GM12878 (cell line): ENCODE results near the gene SCAND1. TPM values are rescaled to one million over a fixed set of nuclear protein-coding genes. Genes with fewer than 3 reads are reported as not detected.

Experiments
- ATAC-seq: fragments of 200-7000 bp; cut with Tn5 transposase; 3 replicates; pipeline ENCODE4 v1.9.1; 2020; ENCODE audit warnings: mild to moderate bottlenecking, moderate library complexity
- BruUV-seq: library from RNA; stranded (reverse); fragments of 400-500 nt; replicated peaks from 2 replicates; lab custom pipeline; 2021; lab: Mats Ljungman, UMichigan
- CTCF ChIA-PET: fragments of 300-600 bp; sonication (Branson Sonifier 250); formaldehyde crosslinking; extraction: SDS; loops from one replicate; lab custom pipeline; 2021; ENCODE audit warnings: inconsistent platforms; lab: Yijun Ruan, JAX
- POLR2A ChIA-PET: fragments of 350-600 bp; formaldehyde crosslinking; extraction: SDS; loops from one replicate; lab custom pipeline; 2021; ENCODE audit warnings: inconsistent platforms; lab: Charles Lee
- RAD21 ChIA-PET: fragments of 300-600 bp; sonication (Branson Sonifier 250); formaldehyde crosslinking; loops from one replicate; lab custom pipeline; 2023; ENCODE audit warnings: antibody characterized with exemption; ENCODE audit not compliant: unreplicated experiment; lab: Charles Lee
- SMC1A ChIA-PET: fragments of 300-600 bp; sonication (Branson Sonifier 250); formaldehyde crosslinking; loops from one replicate; lab custom pipeline; 2023; ENCODE audit not compliant: unreplicated experiment, uncharacterized antibody; lab: Charles Lee
- DNase-seq: peaks from one replicate; pipeline ENCODE4 v3.0.0-alpha.2; 2011; ENCODE audit warnings: low read depth, low spot score
- FAIRE-seq: peaks from 3 replicates; lab custom pipeline; 2011; peaks lifted over from hg19 to GRCh38; lab: Jason Lieb, UNC
- H2AFZ ChIP-seq: 2 replicates; pipeline ENCODE4 v1.6.0; 2011; ENCODE audit warnings: low read depth, low read length, control low read depth; ENCODE audit not compliant: control insufficient read depth
- H3K27ac ChIP-seq: 2 replicates; pipeline ENCODE4 v1.5.1; 2011; ENCODE audit warnings: control low read depth; ENCODE audit not compliant: control insufficient read depth, insufficient read depth
- H3K27me3 ChIP-seq, 2 experiments: replicated peaks in 1 of 2; 2 replicates each; pipeline versions ENCODE4 v1.6.0 to v1.6.1; 2011; ENCODE audit warnings: low read length in 1 of 2; ENCODE audit not compliant: control insufficient read depth in 2 of 2, insufficient read depth in 2 of 2
- H3K36me3 ChIP-seq, 2 experiments: 2 replicates each; pipeline ENCODE4 v1.5.1; 2011; ENCODE audit warnings: low read length in 1 of 2; ENCODE audit not compliant: control insufficient read depth in 2 of 2, insufficient read depth in 2 of 2
- H3K4me1 ChIP-seq: 2 replicates; pipeline ENCODE4 v1.6.1; 2011; ENCODE audit warnings: mild to moderate bottlenecking, low read length, moderate library complexity, mixed read lengths; ENCODE audit not compliant: control insufficient read depth, insufficient read depth
- H3K4me2 ChIP-seq: 2 replicates; pipeline ENCODE4 v1.6.0; 2011; ENCODE audit warnings: control low read depth; ENCODE audit not compliant: control insufficient read depth, insufficient read depth
- H3K4me3 ChIP-seq: fragments of 200-600 bp; sonication (generic); 2 replicates; pipeline ENCODE4 v1.5.1; 2016
- H3K79me2 ChIP-seq: 2 replicates; pipeline ENCODE4 v1.6.0; 2011; ENCODE audit warnings: low read length; ENCODE audit not compliant: control insufficient read depth, insufficient read depth
- H3K9ac ChIP-seq: 2 replicates; pipeline ENCODE4 v1.8.0; 2011; ENCODE audit warnings: low read length, control low read depth, mixed read lengths; ENCODE audit not compliant: control insufficient read depth, insufficient read depth
- H3K9me3 ChIP-seq: replicated peaks from 3 replicates; pipeline ENCODE4 v1.5.1; 2011; ENCODE audit warnings: mild to moderate bottlenecking, low read length; ENCODE audit not compliant: control insufficient read depth, insufficient read depth
- H4K20me1 ChIP-seq: 2 replicates; pipeline ENCODE4 v1.6.0; 2011; ENCODE audit not compliant: control insufficient read depth, insufficient read depth
- BRCA1 ChIP-seq: IDR thresholded peaks from 2 replicates; pipeline ENCODE4 v1.6.1; 2011; ENCODE audit warnings: low read depth, low read length, improper control_type of control experiment
- IKZF1 ChIP-seq: fragments of 450-650 bp; conservative IDR thresholded peaks from 2 replicates; pipeline ENCODE4 v1.6.1; 2017; ENCODE audit warnings: antibody characterized with exemption, mild to moderate bottlenecking
- IKZF2 ChIP-seq, 2 experiments: fragments of 450-650 bp; IDR thresholded peaks; 2 replicates each; pipeline ENCODE4 v1.6.1; 2017; ENCODE audit warnings: mild to moderate bottlenecking in 2 of 2, moderate library complexity in 2 of 2
- JUNB ChIP-seq: IDR thresholded peaks from 2 replicates; pipeline ENCODE4 v1.6.1; 2016; ENCODE audit warnings: antibody characterized with exemption, mild to moderate bottlenecking
- KDM1A ChIP-seq: fragments of 200-600 bp; sonication (generic); IDR thresholded peaks from 2 replicates; pipeline ENCODE4 v1.6.1; 2016; ENCODE audit warnings: borderline replicate concordance
- NFYA ChIP-seq: IDR thresholded peaks from 2 replicates; pipeline ENCODE4 v1.6.1; 2011; ENCODE audit warnings: low read depth, mild to moderate bottlenecking, low read length, improper control_type of control experiment, borderline replicate concordance
- PAX5 ChIP-seq: IDR thresholded peaks from 2 replicates; pipeline ENCODE4 v1.6.1; 2011; ENCODE audit warnings: low read depth, low read length, borderline replicate concordance
- POLR2AphosphoS2 ChIP-seq: IDR thresholded peaks from 2 replicates; pipeline ENCODE4 v1.6.1; 2011; ENCODE audit warnings: low read depth, mild to moderate bottlenecking, low read length, improper control_type of control experiment, moderate library complexity
- RELA ChIP-seq: fragments of 450-650 bp; IDR thresholded peaks from 2 replicates; pipeline ENCODE4 v1.8.0; 2014; ENCODE audit warnings: borderline replicate concordance; ENCODE audit not compliant: partially characterized antibody
- SIN3A ChIP-seq: IDR thresholded peaks from 2 replicates; pipeline ENCODE4 v1.6.1; 2012; ENCODE audit warnings: low read depth, low read length, improper control_type of control experiment
- STAT3 ChIP-seq: IDR thresholded peaks from 2 replicates; pipeline ENCODE4 v1.6.1; 2011; ENCODE audit warnings: low read depth, low read length, improper control_type of control experiment
- TCF7 ChIP-seq: IDR thresholded peaks from 2 replicates; pipeline ENCODE4 v1.6.1; 2014; ENCODE audit warnings: antibody characterized with exemption, borderline replicate concordance
- WGBS: methylation state at CpG from one replicate; pipeline ENCODE4 v1.1.6; 2016; ENCODE audit warnings: low lambda C conversion rate; ENCODE audit not compliant: insufficient replicate concordance, insufficient coverage; ENCODE audit errors: missing lambda C conversion rate; 5-methylcytosine and 5-hydroxymethylcytosine counted together
- in situ Hi-C: fragments of 300-500 bp; cut with MboI; formaldehyde crosslinking; loops from 9 replicates; pipeline ENCODE4 v1.14.3; 2018; ENCODE audit warnings: mixed read lengths
- intact Hi-C: fragments of 100-400 bp; cut with micrococcal nuclease; formaldehyde crosslinking; loops from one replicate; pipeline ENCODE4 v1.14.2; 2022; ENCODE audit not compliant: unreplicated experiment
- polyA plus RNA-seq, 11 experiments: library from polyadenylated mRNA; depleted of rRNA in 4 of 11; unstranded in 6 of 11; stranded (reverse) in 5 of 11; fragments of >200 nt; fragmentation: Nextera tagmentation in 4 of 11; fragmentation: Illumina TruSeq in 1 of 11; extraction: Ambion mirVana in 4 of 11; extraction: Trizol in 1 of 11; gene quantifications; 1 replicate in 1 of 11; 2 replicates in 10 of 11; pipeline versions ENCODE4 v1.2.1 to v1.2.3, GENCODE V29; 2011 to 2016; ENCODE audit warnings: inconsistent platforms in 2 of 11, missing spikeins in 2 of 11, low read depth in 1 of 11
- total RNA-seq, 4 experiments: library from RNA; depleted of rRNA in 3 of 4; stranded (reverse); fragments of >200 nt in 3 of 4; fragmentation: Illumina TruSeq in 1 of 4; extraction: Trizol in 1 of 4; gene quantifications; 2 replicates each; pipeline versions ENCODE4 v1.2.1 to v1.2.3, GENCODE V29; 2013 to 2021
- TF ChIP-seq, protein P1 (sequence below): fragments of 450-650 bp; IDR thresholded peaks from 2 replicates; pipeline ENCODE4 v1.6.1; 2017; ENCODE audit warnings: mild to moderate bottlenecking, low read depth, inconsistent platforms; ENCODE audit not compliant: poor library complexity, severe bottlenecking
- TF ChIP-seq, protein P2 (sequence below): fragments of 150-350 bp; IDR thresholded peaks from 2 replicates; pipeline ENCODE4 v1.6.1; 2016; ENCODE audit warnings: low read depth, low read length
- TF ChIP-seq, protein P3 (sequence below): fragments of 150-350 bp; IDR thresholded peaks from 2 replicates; pipeline ENCODE4 v1.6.1; 2014; ENCODE audit warnings: mild to moderate bottlenecking, low read depth, low read length

The SCAND1 gene
- total and polyA plus RNA-seq, 10 of the 15 experiments (the other 5 are each of a cell fraction or from before 2014, with no cell fraction given) = 0.08 to 117 (median 25.9) TPM

DNA sequence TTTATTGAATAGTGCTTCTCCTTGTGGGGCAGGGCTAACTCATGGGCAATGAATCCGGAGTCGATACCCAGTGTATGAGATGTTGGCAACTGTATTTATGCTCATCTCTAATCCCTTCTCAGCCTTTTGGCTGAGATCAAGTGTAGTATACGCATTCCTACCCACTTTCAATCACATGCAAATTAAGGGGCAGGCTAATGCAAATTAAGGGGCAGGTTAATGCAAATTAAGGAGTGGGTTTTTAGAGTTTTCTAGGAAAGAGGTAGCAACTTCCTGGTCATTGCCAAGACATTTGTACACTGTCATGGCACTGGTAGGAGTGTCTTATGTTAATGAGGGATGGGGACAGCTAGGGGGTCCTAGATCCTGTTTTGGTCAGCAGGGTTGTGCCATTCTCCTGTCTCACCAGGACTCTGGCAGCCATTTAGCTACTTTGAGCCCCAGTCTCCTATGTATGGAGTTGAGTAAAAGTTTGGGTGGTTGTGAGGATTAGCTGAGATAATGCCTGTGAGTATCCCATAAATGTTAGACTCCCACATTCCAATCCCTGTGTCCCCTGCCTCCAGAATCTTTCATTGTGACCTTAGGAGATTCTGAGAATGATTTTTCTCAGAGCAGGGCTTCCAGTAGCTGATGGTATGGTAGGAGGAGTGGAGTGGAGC is 13.8 kb upstream of the SCAND1 start, which contains the start of gene CNBD2:
Gene CNBD2 (plus strand): TSS at position 612 of the 662 bp plus-strand sequence. CDS start 173 bp downstream, outside the sequence.
- Histone ChIP-seq H3K36me3 (no peaks in the 10 kb centered on the region), H2AFZ (no peak within 1 kb of the TSS), H3K27me3 (no peaks in the 10 kb centered on the region; a peak in 2 of 4 replicates), H3K27ac (no peak within 1 kb of the TSS), H3K4me3 (no peak within 1 kb of the TSS), H3K79me2 (no peaks in the 10 kb centered on the region), H3K9me3 (no peaks in the 10 kb centered on the region), H3K4me1 (no peaks in the 10 kb centered on the region), H3K4me2 (no peak within 1 kb of the TSS), H3K9ac (no peak within 1 kb of the TSS), H4K20me1 (no peaks in the 10 kb centered on the region)
- ATAC-seq (no peak), FAIRE-seq (no peak), DNase-seq (no peak)
- WGBS = 91% methylated on average over 3 of the region's 3 CpGs
- ChIA-PET POLR2A (no interaction called here), SMC1A (interaction anchor here (1.8 kb wide), 1 partner anchor 13 kb away, joined by 4 read pairs; no protein-coding TSS in a partner anchor), RAD21 (interaction anchor here (1.0 kb wide), 1 partner anchor 14 kb away, joined by 3 read pairs; no protein-coding TSS in a partner anchor), CTCF (interaction anchor here (0.7 to 1.3 kb wide), 3 partner anchors 14 to 521 kb away, joined by 3 to 4 read pairs (median 3); partner anchors contain the start of gene SCAND1)
- intact Hi-C loops (no loop called here), in situ Hi-C loops (no loop called here)
- BruUV-seq = no TSS peak
- no peak for TF ChIP-seq NFYA
- no peak for TF ChIP-seq POLR2AphosphoS2
- TF ChIP-seq SIN3A = no peak
- no peak for TF ChIP-seq BRCA1
- no peak for TF ChIP-seq KDM1A
- TF ChIP-seq JUNB = no peak
- TF ChIP-seq, protein P1, sequence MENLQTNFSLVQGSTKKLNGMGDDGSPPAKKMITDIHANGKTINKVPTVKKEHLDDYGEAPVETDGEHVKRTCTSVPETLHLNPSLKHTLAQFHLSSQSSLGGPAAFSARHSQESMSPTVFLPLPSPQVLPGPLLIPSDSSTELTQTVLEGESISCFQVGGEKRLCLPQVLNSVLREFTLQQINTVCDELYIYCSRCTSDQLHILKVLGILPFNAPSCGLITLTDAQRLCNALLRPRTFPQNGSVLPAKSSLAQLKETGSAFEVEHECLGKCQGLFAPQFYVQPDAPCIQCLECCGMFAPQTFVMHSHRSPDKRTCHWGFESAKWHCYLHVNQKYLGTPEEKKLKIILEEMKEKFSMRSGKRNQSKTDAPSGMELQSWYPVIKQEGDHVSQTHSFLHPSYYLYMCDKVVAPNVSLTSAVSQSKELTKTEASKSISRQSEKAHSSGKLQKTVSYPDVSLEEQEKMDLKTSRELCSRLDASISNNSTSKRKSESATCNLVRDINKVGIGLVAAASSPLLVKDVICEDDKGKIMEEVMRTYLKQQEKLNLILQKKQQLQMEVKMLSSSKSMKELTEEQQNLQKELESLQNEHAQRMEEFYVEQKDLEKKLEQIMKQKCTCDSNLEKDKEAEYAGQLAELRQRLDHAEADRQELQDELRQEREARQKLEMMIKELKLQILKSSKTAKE = no peak
- TF ChIP-seq STAT3 = no peak
- TF ChIP-seq, protein P2, sequence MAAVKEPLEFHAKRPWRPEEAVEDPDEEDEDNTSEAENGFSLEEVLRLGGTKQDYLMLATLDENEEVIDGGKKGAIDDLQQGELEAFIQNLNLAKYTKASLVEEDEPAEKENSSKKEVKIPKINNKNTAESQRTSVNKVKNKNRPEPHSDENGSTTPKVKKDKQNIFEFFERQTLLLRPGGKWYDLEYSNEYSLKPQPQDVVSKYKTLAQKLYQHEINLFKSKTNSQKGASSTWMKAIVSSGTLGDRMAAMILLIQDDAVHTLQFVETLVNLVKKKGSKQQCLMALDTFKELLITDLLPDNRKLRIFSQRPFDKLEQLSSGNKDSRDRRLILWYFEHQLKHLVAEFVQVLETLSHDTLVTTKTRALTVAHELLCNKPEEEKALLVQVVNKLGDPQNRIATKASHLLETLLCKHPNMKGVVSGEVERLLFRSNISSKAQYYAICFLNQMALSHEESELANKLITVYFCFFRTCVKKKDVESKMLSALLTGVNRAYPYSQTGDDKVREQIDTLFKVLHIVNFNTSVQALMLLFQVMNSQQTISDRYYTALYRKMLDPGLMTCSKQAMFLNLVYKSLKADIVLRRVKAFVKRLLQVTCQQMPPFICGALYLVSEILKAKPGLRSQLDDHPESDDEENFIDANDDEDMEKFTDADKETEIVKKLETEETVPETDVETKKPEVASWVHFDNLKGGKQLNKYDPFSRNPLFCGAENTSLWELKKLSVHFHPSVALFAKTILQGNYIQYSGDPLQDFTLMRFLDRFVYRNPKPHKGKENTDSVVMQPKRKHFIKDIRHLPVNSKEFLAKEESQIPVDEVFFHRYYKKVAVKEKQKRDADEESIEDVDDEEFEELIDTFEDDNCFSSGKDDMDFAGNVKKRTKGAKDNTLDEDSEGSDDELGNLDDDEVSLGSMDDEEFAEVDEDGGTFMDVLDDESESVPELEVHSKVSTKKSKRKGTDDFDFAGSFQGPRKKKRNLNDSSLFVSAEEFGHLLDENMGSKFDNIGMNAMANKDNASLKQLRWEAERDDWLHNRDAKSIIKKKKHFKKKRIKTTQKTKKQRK = no peak
- TF ChIP-seq IKZF2 (IDR thresholded peaks at IDR 0.05) = no peak
- TF ChIP-seq PAX5 = no peak
- TF ChIP-seq, protein P3, sequence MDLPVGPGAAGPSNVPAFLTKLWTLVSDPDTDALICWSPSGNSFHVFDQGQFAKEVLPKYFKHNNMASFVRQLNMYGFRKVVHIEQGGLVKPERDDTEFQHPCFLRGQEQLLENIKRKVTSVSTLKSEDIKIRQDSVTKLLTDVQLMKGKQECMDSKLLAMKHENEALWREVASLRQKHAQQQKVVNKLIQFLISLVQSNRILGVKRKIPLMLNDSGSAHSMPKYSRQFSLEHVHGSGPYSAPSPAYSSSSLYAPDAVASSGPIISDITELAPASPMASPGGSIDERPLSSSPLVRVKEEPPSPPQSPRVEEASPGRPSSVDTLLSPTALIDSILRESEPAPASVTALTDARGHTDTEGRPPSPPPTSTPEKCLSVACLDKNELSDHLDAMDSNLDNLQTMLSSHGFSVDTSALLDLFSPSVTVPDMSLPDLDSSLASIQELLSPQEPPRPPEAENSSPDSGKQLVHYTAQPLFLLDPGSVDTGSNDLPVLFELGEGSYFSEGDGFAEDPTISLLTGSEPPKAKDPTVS = no peak
- no peak for TF ChIP-seq TCF7
- TF ChIP-seq RELA = no peak
- TF ChIP-seq IKZF1 = no peak
